HEK293 (cell line): Measurements from ENCODE around the gene GBP7.
"Not testable (repeated sequence)": the region's sequence is repeated elsewhere in the genome, so short reads cannot be mapped to it uniquely, and the experiment has no call there.

ENCODE experiments used
- CTCF ChIA-PET: fragments of 350-600 bp; formaldehyde crosslinking; extraction: SDS; loops from one replicate; lab custom pipeline; 2021; ENCODE audit warnings: antibody characterized with exemption; lab: Yijun Ruan, JAX
- POLR2A ChIA-PET: fragments of 300-600 bp; formaldehyde crosslinking; extraction: SDS; loops from one replicate; lab custom pipeline; 2020; ENCODE audit warnings: antibody characterized with exemption, inconsistent platforms; lab: Yijun Ruan, JAX
- H3K27ac ChIP-seq: fragments of 200-500 bp; sonication (Bioruptor generic); 2 replicates; pipeline ENCODE4 v1.5.1; 2014; ENCODE audit warnings: low read depth, low read length, control low read depth, inconsistent platforms; ENCODE audit errors: extremely low read depth
- H3K36me3 ChIP-seq, 2 experiments: fragments of 200-500 bp in 1 of 2; sonication (Bioruptor generic) in 1 of 2; 1 replicate in 1 of 2; 2 replicates in 1 of 2; pipeline ENCODE4 v1.5.1; 2014 to 2017; ENCODE audit warnings: inconsistent platforms in 2 of 2, low read length in 2 of 2; ENCODE audit not compliant: control insufficient read depth in 2 of 2, insufficient read depth in 1 of 2
- H3K4me1 ChIP-seq: fragments of 200-500 bp; sonication (Bioruptor generic); 2 replicates; pipeline ENCODE4 v1.5.1; 2014; ENCODE audit warnings: mild to moderate bottlenecking, low read length, inconsistent platforms; ENCODE audit not compliant: control insufficient read depth, insufficient read depth
- H3K4me3 ChIP-seq: 2 replicates; pipeline ENCODE4 v1.5.1; 2011; ENCODE audit warnings: low read depth, mild to moderate bottlenecking, control low read depth, low read length, moderate library complexity
- H3K9me3 ChIP-seq: fragments of 200-500 bp; sonication (Bioruptor generic); 2 replicates; pipeline ENCODE4 v1.5.1; 2014; ENCODE audit warnings: low read depth, low read length, inconsistent platforms; ENCODE audit not compliant: control insufficient read depth, insufficient read depth
- PRDM10 ChIP-seq: fragments of 450-650 bp; formaldehyde crosslinking; IDR thresholded peaks from 2 replicates; pipeline ENCODE4 v1.5.1; 2016; ENCODE audit warnings: missing biosample characterization, missing genetic modification characterization
- TRIM28 ChIP-seq: IDR thresholded peaks from 2 replicates; pipeline ENCODE4 v1.6.1; 2011; ENCODE audit warnings: low read length, control low read depth, borderline replicate concordance
- ZBTB49 ChIP-seq: fragments of 450-650 bp; formaldehyde crosslinking; IDR thresholded peaks from 2 replicates; pipeline ENCODE4 v1.5.1; 2016; ENCODE audit warnings: missing biosample characterization, missing genetic modification characterization, low read depth
- ZBTB8A ChIP-seq: fragments of 450-650 bp; formaldehyde crosslinking; IDR thresholded peaks from 2 replicates; pipeline ENCODE4 v1.5.1; 2016; ENCODE audit warnings: missing biosample characterization, missing genetic modification characterization
- ZFHX2 ChIP-seq: fragments of 450-650 bp; formaldehyde crosslinking; conservative IDR thresholded peaks from 2 replicates; pipeline ENCODE4 v1.5.1; 2016; ENCODE audit warnings: missing biosample characterization, missing genetic modification characterization
- ZNF132 ChIP-seq: fragments of 450-650 bp; formaldehyde crosslinking; IDR thresholded peaks from 2 replicates; pipeline ENCODE4 v1.5.1; 2017; ENCODE audit warnings: missing biosample characterization, missing genetic modification characterization, borderline replicate concordance
- ZNF175 ChIP-seq: fragments of 450-650 bp; formaldehyde crosslinking; IDR thresholded peaks from 2 replicates; pipeline ENCODE4 v1.5.1; 2016; ENCODE audit warnings: missing biosample characterization, missing genetic modification characterization
- ZNF214 ChIP-seq: fragments of 450-650 bp; formaldehyde crosslinking; IDR thresholded peaks from 2 replicates; pipeline ENCODE4 v1.5.1; 2017; ENCODE audit warnings: missing biosample characterization, mild to moderate bottlenecking, missing genetic modification characterization, borderline replicate concordance
- ZNF350 ChIP-seq: fragments of 450-650 bp; formaldehyde crosslinking; IDR thresholded peaks from 2 replicates; pipeline ENCODE4 v1.5.0; 2017; ENCODE audit warnings: missing biosample characterization, mild to moderate bottlenecking, missing genetic modification characterization
- ZNF488 ChIP-seq: fragments of 450-650 bp; formaldehyde crosslinking; IDR thresholded peaks from 2 replicates; pipeline ENCODE4 v1.5.1; 2016; ENCODE audit warnings: missing biosample characterization, missing genetic modification characterization
- ZNF530 ChIP-seq: fragments of 450-650 bp; formaldehyde crosslinking; IDR thresholded peaks from 2 replicates; pipeline ENCODE4 v1.5.1; 2016; ENCODE audit warnings: low read depth, missing biosample characterization, missing genetic modification characterization
- ZNF596 ChIP-seq: fragments of 450-650 bp; IDR thresholded peaks from 2 replicates; pipeline ENCODE4 v1.5.0; 2018; ENCODE audit warnings: missing biosample characterization, mild to moderate bottlenecking, missing genetic modification characterization, moderate library complexity
- ZNF621 ChIP-seq: fragments of 450-650 bp; formaldehyde crosslinking; IDR thresholded peaks from 2 replicates; pipeline ENCODE4 v1.5.1; 2017; ENCODE audit warnings: missing biosample characterization, missing genetic modification characterization
- ZNF747 ChIP-seq: fragments of 450-650 bp; formaldehyde crosslinking; IDR thresholded peaks from 2 replicates; pipeline ENCODE4 v1.5.1; 2016; ENCODE audit warnings: missing biosample characterization, missing genetic modification characterization

GBP7 gene

GRCh38 chr1:89126602-89127565 is 48.9 kb downstream of the GBP7 start:
- POLR2A ChIA-PET, H3K27ac ChIP-seq: not testable (repeated sequence)

GRCh38 chr1:89125913-89126580 is 49.8 kb downstream of the GBP7 start, which contains the start of gene GBP2:
Gene GBP2, minus strand, starts transcription at chr1:89126114. Its CDS starts 4,148 bp downstream, at chr1:89121966.
- Histone ChIP-seq H3K4me3 (no peak within 1 kb of the TSS), H3K27ac (no peak within 1 kb of the TSS), H3K36me3 (no peaks in the 10 kb centered on the region), H3K9me3 (no peaks in the 10 kb centered on the region), H3K4me1 (no peaks in the 10 kb centered on the region)
- CTCF ChIA-PET = no interaction called here
- TF ChIP-seq TRIM28 (peak; percentile 47; the same call in 1 of the 2 replicates), ZNF530 (tag by site-specific recombination) (no peak), ZNF596 (tag by site-specific recombination) (no peak), ZNF621 (tag by site-specific recombination) (no peak), ZNF488 (no peak), ZNF214 (tag by site-specific recombination) (no peak), ZNF747 (tag by site-specific recombination) (no peak), PRDM10 (tag by site-specific recombination) (0 out of 2 replicates have a peak, but pooled peaks have one; percentile 9), ZBTB8A (no peak), ZNF175 (no peak), ZNF350 (tag by site-specific recombination) (no peak), ZFHX2 (tag by site-specific recombination) (no peak), ZNF132 (tag by site-specific recombination) (no peak), ZBTB49 (tag by site-specific recombination) (no peak)
- POLR2A ChIA-PET = no interaction called here

More at GRCh38 chr1:89126602-89127565, 48.9 kb downstream of the GBP7 start:
- H3K4me3 ChIP-seq, H3K9me3 ChIP-seq, H3K4me1 ChIP-seq, H3K36me3 ChIP-seq: not testable (repeated sequence)
- CTCF ChIA-PET = interaction anchor here (0.6 kb wide), 1 partner anchor 230 kb away, joined by 3 read pairs; no protein-coding TSS in a partner anchor
